CD4-positive, alpha-beta T cell treated with Interleukin-12 subunit alpha and Interleukin-12 subunit beta, for 1 hour (primary cell): ENCODE results near the gene MBD2.
"Not testable (repeated sequence)": the region's sequence is repeated elsewhere in the genome, so short reads cannot be mapped to it uniquely, and the experiment has no call there.

Source experiments
- DNase-seq: peaks from one replicate; pipeline ENCODE4 v3.0.0-alpha.2; 2020

The MBD2 gene

DNA sequence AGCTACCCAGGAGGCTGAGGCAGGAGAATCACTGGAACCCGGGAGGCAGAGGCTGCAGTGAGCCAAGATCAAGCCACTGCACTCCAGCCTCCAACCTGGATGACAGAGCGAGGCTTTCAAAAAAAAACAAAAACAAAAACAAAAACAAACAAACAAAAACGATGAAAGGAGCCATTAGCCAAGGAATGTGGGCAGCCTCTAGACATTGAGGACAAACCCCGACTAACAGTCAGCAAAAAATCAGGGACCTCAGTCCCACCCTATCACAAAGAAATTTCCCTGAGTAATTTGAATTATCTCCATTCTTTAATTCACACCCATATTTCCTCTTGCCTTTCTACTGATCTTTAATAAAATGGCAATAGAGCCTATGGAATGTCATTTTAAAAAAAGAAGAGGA, 75.8 kb downstream of the MBD2 start:
- DNase-seq = no peak

GRCh38 chr18:54148151-54148550, 76.3 kb downstream of the MBD2 start:
- no peak for DNase-seq

DNA sequence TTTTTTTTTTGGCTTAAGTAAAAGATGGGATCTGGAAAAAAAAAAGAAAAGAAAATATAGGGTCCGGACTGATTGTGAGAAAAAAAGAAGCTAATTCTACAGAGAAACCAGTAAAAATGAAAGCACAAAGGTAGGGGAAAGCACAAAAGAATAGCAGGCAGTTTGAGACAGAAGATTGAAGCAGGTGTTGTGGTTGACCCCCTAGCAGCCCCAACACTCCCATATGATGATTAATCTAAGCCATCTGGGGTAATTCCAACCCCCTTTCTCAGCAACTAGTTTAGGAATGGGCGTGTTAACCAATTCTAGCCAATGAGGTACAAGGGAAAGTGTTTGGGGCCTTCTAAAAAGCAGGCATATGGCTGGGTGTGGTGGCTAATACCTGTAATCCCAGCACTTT, 77.0 kb downstream of the MBD2 start:
- DNase-seq = no peak

- no peak for DNase-seq
These were observed 83.3 kb downstream of the MBD2 start for GRCh38 chr18:54141041-54141608.

- DNase-seq = no peak
These were observed 83.8 kb downstream of the MBD2 start for GRCh38 chr18:54140641-54141040.

- no peak for DNase-seq
These were observed 89.3 kb downstream of the MBD2 start for GRCh38 chr18:54135216-54135615.

GRCh38 chr18:54134053-54134452, 90.4 kb downstream of the MBD2 start:
- no peak for DNase-seq

- no peak for DNase-seq
These were observed 93.8 kb downstream of the MBD2 start for GRCh38 chr18:54130631-54131030.

DNA sequence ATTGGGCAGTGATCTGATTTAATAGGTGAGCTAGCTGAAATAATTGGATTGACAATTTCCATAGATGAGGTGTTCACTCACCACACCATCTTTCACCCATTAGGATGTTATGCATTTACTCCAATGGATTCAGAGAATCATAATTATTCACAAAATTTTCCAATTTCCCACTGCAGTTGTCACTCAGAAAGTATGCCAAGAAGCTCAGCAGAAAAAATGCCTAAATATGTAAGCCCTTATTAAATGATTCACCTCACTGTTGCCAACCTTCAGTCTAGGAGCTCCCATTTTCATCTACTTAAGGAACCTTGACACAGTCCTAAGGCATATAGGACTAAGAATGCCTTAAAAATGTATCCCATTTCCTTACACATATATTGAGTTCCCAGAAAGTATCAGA, 94.3 kb downstream of the MBD2 start:
- DNase-seq = no peak

DNA sequence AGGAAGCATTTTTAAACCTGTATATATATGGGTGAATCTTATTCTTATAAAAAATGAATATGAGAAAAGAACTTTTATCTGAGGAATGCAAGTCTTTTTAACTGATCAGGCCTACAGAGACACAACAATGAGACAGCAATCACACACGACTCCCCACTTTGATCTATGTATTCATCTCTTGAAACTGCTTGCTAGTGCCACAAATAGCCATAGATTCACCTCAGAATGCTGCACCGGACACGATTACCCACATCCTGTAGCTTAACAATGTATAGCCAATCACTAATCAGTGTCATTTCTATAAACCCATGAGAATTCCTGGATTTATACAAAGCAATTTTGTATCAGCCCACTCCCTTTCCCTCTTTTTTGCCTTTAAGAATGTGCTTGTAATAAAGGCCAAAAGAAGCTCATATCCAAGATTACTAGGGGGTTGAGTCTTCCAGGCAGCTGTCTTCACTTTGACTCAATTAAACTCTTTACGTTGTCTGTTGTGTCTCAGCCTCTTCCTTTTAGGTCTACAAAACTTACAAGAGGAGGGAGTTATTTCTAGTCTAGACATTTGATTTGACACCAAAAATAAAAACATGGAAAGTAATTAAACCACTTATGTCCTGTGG, 94.9 kb downstream of the MBD2 start:
- DNase-seq = no peak

- DNase-seq = no peak
These were observed 96.6 kb downstream of the MBD2 start for GRCh38 chr18:54127759-54128378.

DNA sequence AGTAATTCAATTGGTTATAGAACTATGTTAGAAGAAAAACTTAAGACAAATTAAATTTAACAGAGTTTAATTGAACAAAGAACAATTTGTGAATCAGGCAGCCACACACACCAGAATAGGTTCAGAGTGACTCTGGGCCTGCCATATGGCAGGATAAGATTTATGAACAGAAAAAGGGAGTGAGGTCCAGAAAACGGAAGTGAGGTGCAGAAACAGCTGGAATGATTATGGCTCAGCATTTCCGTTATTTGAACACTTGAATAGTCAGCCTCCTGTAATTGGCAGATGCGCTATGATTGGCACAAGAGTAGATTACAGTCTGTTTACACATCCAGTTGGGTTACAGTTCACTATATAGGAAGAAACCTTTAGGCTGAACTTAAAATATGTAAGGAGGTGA, 99.0 kb downstream of the MBD2 start:
- no peak for DNase-seq

DNA sequence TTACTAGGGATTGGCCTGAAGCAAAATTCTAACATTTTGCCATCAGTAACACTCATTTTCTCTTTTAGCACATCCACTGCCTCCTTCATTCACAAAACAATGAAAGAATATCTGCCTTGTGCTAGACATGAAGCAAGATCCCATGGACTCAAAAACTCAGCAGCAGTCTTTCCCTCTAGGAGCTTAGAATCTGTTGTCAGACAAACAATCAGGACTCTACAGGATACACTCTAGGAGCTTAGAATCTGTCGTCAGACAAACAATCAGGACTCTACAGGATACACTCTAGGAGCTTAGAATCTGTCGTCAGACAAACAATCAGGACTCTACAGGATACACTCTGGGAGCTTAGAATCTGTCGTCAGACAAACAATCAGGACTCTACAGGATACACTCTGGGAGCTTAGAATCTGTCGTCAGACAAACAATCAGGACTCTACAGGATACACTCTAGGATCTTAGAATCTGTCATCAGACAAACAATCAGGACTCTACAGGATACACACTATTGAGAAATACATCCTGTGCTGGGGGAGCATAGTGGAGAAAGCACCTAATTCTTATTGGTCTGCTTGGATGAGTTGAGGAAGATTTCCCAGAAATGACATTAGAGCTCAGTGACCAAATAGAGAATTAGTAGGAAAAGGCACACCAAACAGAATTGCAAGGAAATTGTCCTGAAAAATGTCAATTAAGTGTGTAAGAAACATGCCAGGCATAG, 100.6 kb downstream of the MBD2 start:
- not testable (repeated sequence) for DNase-seq

GRCh38 chr18:54119524-54120019, 104.9 kb downstream of the MBD2 start:
- DNase-seq = peak; percentile 44

DNA sequence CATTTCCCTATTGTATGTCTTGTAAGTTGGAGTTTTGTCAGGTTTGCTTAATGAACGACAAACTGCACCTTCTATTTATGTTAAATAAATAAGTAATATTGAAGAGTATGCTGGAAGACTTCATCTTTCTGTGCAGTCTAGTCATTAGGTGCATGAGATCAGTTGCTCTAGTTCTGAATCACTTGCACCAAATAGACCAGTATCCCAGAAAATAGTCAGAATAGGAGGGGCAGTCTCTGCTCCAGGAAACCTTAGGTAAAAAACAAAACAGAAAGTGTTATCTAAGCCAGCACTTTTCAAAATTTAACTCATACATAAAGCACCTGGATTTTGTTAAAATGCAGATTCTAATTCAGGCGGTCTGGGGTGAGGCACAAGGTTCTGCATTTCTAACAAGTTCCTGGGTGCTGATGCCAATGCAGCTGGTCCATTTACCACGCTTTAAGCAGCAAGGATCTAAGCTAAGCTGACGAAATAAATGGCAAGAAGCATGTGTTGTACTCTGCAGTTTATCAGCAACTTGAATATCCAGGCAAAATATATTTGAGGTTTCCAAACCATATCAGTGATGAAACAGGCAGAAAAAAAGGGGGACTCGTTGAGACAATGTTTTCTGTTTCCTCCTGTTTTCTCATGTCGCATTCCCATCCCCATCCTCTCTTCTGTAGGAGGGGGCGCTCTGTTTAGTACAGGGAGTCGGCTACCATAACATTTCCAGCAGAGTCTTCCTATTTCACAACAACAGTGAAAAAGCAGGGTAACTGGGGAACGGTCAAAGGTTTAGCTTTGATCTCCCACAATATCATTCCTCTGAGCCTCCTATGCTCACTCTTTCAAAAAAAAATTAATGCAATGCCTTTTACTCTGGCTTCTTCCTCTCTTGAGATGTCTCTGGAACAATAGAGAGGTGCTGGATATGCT, 106.4 kb downstream of the MBD2 start:
- no peak for DNase-seq

- no peak for DNase-seq
These were observed 107.8 kb downstream of the MBD2 start for GRCh38 chr18:54116541-54117257.

DNA sequence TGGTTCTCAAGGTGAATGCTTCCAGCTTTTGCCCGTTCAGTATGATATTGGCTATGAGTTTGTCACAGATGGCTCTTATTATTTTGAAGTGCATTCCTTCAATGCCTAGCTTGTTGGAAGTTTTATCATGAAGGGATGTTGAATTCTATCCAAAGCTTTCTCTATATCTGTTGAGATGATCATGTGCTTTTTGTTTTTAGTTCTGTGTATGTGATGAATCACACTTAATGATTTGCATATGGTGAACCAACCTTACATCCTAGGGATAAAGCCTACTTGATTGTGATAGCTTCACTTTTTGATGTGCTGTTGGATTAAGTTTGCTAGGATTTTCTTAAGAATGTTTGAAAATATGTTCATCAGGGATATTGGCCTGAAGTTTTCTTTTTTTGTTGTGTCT, 112.1 kb downstream of the MBD2 start:
- DNase-seq = no peak

DNA sequence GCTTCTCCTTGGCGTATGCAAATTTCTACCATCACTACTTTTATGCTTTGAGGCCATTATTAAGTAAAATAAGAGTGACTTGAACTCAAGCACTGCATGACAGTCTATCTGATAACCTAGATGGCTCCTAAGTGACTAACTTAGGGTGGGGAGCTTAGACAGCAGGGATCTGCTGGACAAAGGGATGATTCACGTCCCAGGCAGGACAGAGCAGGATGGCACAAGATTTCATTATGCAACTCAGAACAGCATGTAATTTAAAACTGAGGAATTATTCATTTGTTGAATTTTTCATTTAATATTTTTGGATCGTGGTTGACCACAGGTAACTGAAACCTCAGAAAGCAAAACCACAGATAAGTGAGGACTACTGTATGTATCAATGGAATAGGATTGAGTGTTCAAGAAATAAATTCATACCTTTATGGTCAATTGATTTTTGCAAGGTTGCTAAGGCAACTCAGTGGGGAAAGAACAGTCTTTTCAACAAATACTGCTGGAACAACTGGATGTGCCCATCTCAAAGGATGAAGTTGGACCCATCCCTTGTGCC, 115.3 kb downstream of the MBD2 start:
- no peak for DNase-seq

GRCh38 chr18:54102123-54102522, 122.3 kb downstream of the MBD2 start:
- DNase-seq = no peak
